ENCODE data around the gene GRK5.
A peak's percentile ranks its signal among the peaks of the same experiment; 100 is the strongest.

GRK5 gene

DNA sequence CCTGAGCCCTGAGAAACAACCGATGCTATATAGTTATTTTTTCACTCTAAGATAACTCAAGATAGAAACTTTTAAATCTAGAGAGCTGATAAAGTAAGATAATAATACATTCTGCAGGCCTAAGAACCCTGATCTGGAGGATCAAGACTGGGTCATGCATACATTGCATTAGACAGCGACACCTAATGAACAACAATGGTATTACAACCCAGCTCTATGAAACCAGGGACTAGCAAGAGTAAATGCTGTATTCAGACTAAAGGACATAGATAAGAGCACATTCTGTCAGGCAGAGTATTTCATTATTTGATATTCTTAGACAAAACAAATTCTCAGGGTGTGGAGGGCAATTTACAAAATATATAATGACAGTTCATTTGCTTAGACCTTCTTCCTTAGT lies 148.6 kb downstream of the GRK5 start:
- ChIA-PET POLR2A (no interaction called here), CTCF (interaction anchor here (0.9 kb wide), 1 partner anchor 46 kb away, joined by 3 read pairs; no protein-coding TSS in a partner anchor)
- no peak for DNase-seq (ENCODE audit: low read depth, low spot score)
- TF ChIP-seq CTCF (IDR thresholded peaks at IDR 0.05; ENCODE audit: insufficient read depth, low read length, missing control alignments) = peak; percentile 9
- H3K4me3 ChIP-seq (ENCODE audit: low read depth, low read length) = no peak overlapping the region

- H3K4me3 ChIP-seq (ENCODE audit: low read depth, low read length) = no peak overlapping the region
- POLR2A ChIA-PET = no interaction called here
- TF ChIP-seq CTCF (IDR thresholded peaks at IDR 0.05; ENCODE audit: insufficient read depth, low read length, missing control alignments) = no peak
- DNase-seq (ENCODE audit: low read depth, low spot score) = no peak
- CTCF ChIA-PET = interaction anchor here (3.1 kb wide), 1 partner anchor 11 kb away, joined by 11 read pairs; no protein-coding TSS in a partner anchor
Observed at GRCh38 chr10:119357412-119358151, 150.2 kb downstream of the GRK5 start.

DNA sequence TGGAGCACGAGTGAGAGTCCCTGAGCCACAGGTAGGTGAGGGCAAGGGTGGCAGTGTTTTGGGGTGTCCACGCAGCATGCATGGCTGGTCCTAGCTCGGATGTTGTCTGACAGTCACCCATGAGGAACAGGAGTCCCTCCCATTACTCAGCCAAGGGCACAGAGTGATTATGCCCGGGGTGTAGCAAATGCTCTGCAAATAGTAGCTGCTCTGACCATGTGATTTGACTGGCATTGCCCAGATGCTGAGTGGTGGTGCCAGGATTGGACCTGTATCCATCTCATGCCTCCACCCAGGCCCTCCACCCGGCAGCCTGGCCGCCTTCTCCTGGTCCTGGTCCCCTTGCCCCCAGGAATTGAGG lies 150.8 kb downstream of the GRK5 start:
- no peak for DNase-seq (ENCODE audit: low read depth, low spot score)
- CTCF ChIA-PET = interaction anchor here (3.1 kb wide), 1 partner anchor 10 kb away, joined by 11 read pairs; no protein-coding TSS in a partner anchor
- TF ChIP-seq CTCF (IDR thresholded peaks at IDR 0.05; ENCODE audit: insufficient read depth, low read length, missing control alignments) = no peak
- H3K4me3 ChIP-seq (ENCODE audit: low read depth, low read length) = no peak overlapping the region
- POLR2A ChIA-PET = no interaction called here

- no peak overlapping the region for H3K4me3 ChIP-seq (ENCODE audit: low read depth, low read length)
- ChIA-PET CTCF (interaction anchor here (3.1 kb wide), 1 partner anchor 10 kb away, joined by 11 read pairs; no protein-coding TSS in a partner anchor), POLR2A (no interaction called here)
- no peak for TF ChIP-seq CTCF (IDR thresholded peaks at IDR 0.05; ENCODE audit: insufficient read depth, low read length, missing control alignments)
- no peak for DNase-seq (ENCODE audit: low read depth, low spot score)
Observed at GRCh38 chr10:119358567-119358966, 151.2 kb downstream of the GRK5 start.

DNA sequence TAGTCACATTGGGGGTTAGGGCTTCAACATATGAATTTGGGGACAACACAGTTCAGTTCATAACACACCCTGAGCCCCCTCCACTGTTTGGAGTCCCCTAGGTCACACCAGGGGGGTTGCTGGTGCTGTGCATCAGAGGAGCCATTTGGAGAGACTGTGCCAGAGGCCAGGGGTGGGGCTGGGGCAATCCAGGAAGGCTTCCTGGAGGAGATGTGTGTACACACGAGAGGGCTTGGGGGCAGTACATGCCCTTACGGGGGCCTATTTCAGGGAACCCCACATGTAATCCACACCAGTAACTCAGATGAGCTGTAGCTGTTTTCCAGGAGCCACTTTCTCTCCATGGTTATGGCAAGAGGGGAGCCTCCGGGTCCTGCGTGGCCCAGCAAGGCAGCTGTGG lies 151.7 kb downstream of the GRK5 start:
- no peak for TF ChIP-seq CTCF (IDR thresholded peaks at IDR 0.05; ENCODE audit: insufficient read depth, low read length, missing control alignments)
- no peak for DNase-seq (ENCODE audit: low read depth, low spot score)
- CTCF ChIA-PET = interaction anchor here (3.1 kb wide), 1 partner anchor 10 kb away, joined by 11 read pairs; no protein-coding TSS in a partner anchor
- no peak overlapping the region for H3K4me3 ChIP-seq (ENCODE audit: low read depth, low read length)
- POLR2A ChIA-PET = no interaction called here

DNA sequence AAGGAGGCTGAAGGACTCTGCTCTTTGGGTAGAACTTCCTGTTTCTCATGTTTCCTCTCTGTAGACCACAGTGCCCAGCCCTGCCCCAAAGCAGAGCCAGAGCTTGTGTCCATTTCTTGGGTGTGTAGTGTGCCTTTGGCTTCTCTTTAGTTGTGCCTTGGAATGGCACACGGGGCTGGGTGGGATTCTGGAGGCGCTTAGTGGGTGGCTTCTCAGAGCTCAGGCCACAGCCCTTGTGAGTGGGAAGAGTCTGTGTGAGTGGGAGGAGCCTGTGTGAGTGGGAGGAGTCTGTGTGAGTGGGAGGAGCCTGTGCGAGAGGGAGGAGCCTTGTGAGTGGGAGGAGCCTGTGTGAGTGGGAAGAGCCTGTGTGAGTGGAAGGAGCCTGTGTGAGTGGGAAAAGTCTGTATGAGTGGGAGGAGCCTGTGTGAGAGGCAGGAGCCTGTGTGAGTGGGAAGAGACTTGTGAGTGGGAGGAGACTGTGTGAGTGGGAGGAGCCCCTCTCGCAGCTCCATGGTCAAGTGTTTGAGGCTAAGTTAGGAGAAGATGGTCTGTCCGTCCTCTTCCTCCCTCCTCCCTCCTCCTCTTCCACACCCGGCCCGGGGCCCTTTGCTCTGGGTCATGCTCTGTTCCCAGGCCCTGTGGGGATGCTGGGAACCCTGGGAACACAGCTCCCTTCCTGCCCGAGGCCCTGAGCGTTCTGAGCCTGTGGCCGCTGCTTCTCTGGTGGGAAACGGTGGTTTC lies 153.0 kb downstream of the GRK5 start:
- ChIA-PET CTCF (interaction anchor here (1.4 to 1.5 kb wide), 2 partner anchors 9 to 12 kb away, joined by 3 read pairs; no protein-coding TSS in a partner anchor), POLR2A (no interaction called here)
- no peak overlapping the region for H3K4me3 ChIP-seq (ENCODE audit: low read depth, low read length)
- no peak for TF ChIP-seq CTCF (IDR thresholded peaks at IDR 0.05; ENCODE audit: insufficient read depth, low read length, missing control alignments)
- no peak for DNase-seq (ENCODE audit: low read depth, low spot score)
